Measurements from ENCODE around the gene MSRB1. TPM values are rescaled to one million over a fixed set of nuclear protein-coding genes. Genes with fewer than 3 reads are reported as not detected.

MSRB1 gene
- total and polyA plus RNA-seq, 2 of the 8 experiments (the other 6 are each of a cell fraction or from before 2014, with no cell fraction given): 28.2 to 51.4 TPM

DNA sequence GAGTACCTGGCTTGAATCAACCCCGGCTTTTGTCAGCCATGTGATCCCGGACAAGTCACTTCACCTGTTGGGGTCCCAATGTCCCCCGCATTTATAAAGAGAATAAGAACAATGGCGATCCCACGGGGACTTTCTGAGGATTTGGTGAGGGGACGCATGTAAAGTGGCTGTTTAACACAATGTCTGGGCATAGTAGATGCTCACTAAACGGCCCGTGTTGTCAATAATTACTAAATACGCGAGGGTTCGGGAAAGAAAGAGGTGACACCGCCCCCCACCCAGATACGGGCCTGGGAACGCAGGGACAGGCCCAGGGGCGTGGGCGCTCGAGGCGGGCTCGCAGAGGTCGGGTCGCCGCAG lies 48.6 kb upstream of the MSRB1 start (continued):
- TF ChIP-seq RAD21 (IDR thresholded peaks at IDR 0.05 in 1 of 2, conservative IDR thresholded peaks at IDR 0.05 in 1 of 2; ENCODE audit: low read depth in 2 of 2, low read length in 2 of 2) (no peak), TAF7 (optimal IDR thresholded peaks at IDR 0.05; ENCODE audit: borderline replicate concordance, low read depth, low read length) (no peak), HDAC6 (IDR thresholded peaks at IDR 0.05; ENCODE audit: low read depth, low read length) (no peak), ZNF274 (IDR thresholded peaks at IDR 0.05; ENCODE audit: borderline replicate concordance, extremely low read depth, low read length) (no peak), FOSL1 (IDR thresholded peaks at IDR 0.05; ENCODE audit: insufficient read depth, low read depth, low read length) (no peak)

All from H1 (cell line).